Regular cardiac myocyte (primary cell): ENCODE data around the gene TANC2. TPM values are rescaled to one million over a fixed set of nuclear protein-coding genes. Genes with fewer than 3 reads are reported as not detected.

Source experiments
- total RNA-seq: library from RNA; depleted of rRNA; stranded (reverse); fragments of >200 nt; gene quantifications from 2 replicates; pipeline ENCODE4 v1.2.3, GENCODE V29; 2014

The TANC2 gene
- total RNA-seq = 10.4 and 28.5 TPM in 2 replicates

DNA sequence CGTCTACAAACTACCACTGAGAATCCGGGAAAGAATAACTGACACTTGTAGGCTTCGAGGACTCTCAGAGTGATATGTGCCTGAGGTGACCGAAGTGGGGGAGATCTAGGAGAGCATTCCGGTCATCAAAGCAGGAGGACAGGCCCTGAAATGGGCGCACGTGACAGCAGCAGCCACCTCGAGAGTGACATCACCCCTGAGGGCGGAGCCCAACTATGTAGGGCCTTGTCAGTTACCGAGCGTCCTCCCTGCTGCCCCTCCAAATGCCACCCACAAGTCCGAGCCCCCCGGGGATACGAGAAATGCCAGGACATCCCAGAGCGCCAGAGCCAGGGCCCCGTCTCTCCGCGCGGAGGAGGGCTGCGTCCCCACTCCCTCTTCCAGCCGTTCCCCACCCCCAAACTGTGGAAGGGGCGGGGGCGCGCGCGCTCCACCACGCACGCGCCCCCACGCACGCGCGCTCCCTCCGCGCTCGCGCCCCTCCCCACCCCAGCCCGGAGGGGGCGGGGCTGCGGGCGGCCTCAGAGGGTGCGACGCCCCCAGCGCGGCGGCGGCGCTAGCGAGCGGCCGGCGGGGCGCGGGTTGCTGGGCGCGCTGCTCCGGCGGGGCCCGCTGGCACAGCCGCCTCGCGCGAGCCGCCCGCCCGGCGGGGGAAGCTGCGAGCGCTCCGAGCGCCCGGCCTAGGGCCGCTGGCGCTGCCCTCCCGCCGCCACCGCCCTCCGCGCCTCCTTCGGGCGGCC, at the start of gene TANC2:
Gene TANC2, plus strand, starts transcription at position 550 of the 740 bp plus-strand sequence. CDS start 43,325 bp downstream, outside the sequence.

Other genes with a start within 250 kb of the TANC2 start
- gene MARCHF10, start 157.9 kb upstream of the TANC2 start, total RNA-seq = under 0.01 and 0.38 TPM in 2 replicates